DMS53 (cell line): ENCODE data around the gene DSP.

Source experiments
- DNase-seq: peaks from one replicate; lab custom pipeline; 2025; lab: John Stamatoyannopoulos, UW

The DSP gene, protein sequence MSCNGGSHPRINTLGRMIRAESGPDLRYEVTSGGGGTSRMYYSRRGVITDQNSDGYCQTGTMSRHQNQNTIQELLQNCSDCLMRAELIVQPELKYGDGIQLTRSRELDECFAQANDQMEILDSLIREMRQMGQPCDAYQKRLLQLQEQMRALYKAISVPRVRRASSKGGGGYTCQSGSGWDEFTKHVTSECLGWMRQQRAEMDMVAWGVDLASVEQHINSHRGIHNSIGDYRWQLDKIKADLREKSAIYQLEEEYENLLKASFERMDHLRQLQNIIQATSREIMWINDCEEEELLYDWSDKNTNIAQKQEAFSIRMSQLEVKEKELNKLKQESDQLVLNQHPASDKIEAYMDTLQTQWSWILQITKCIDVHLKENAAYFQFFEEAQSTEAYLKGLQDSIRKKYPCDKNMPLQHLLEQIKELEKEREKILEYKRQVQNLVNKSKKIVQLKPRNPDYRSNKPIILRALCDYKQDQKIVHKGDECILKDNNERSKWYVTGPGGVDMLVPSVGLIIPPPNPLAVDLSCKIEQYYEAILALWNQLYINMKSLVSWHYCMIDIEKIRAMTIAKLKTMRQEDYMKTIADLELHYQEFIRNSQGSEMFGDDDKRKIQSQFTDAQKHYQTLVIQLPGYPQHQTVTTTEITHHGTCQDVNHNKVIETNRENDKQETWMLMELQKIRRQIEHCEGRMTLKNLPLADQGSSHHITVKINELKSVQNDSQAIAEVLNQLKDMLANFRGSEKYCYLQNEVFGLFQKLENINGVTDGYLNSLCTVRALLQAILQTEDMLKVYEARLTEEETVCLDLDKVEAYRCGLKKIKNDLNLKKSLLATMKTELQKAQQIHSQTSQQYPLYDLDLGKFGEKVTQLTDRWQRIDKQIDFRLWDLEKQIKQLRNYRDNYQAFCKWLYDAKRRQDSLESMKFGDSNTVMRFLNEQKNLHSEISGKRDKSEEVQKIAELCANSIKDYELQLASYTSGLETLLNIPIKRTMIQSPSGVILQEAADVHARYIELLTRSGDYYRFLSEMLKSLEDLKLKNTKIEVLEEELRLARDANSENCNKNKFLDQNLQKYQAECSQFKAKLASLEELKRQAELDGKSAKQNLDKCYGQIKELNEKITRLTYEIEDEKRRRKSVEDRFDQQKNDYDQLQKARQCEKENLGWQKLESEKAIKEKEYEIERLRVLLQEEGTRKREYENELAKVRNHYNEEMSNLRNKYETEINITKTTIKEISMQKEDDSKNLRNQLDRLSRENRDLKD (N-terminal part only)

DNA sequence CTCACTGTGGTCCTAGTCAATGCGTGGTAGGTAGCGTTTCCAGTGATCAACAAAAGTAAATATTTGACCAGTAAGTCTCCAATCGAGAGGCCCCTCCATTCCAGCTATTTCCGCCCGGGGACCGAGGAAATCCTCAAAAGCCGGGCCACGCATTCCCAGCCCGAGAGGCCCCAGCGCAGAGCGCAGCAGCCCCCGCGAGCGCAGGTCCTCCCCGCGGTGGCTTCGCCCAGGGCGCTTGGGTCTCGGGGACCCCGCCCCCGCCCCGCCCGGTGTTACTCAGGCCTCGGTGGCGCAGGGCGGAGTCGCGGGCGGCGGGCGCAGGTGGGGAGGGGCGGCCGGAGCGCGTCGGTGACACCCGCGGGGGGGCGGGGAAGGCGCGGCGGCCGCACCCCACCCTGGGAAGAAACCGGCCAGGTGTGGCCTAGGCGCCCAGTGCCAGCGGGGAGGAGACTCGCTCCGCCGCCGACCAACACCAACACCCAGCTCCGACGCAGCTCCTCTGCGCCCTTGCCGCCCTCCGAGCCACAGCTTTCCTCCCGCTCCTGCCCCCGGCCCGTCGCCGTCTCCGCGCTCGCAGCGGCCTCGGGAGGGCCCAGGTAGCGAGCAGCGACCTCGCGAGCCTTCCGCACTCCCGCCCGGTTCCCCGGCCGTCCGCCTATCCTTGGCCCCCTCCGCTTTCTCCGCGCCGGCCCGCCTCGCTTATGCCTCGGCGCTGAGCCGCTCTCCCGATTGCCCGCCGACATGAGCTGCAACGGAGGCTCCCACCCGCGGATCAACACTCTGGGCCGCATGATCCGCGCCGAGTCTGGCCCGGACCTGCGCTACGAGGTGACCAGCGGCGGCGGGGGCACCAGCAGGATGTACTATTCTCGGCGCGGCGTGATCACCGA is at the start of gene DSP:
DSP (plus strand) TSS at position 497 of the 890 bp plus-strand sequence; CDS start at position 742, 245 bp downstream.
- DNase-seq, result peak; percentile 96

DNA sequence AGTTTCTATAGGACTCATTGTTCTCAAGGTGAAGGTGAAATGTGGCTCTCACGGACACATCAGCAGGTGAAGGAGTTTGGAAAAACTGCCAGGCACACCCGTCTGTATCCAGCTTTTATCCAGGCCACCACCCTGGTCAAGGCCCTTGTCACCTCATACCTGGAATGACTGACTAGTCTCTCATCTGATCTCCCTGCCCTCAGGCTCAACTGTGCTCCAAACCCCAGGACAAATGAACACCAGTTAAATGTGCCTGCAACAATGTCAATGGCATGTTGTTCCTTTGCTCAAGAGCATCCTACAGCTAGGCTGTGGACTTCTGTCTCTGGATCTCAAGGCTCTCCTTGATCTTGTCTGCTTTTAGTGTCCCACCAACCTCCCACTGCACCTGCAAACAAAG is 47.6 kb upstream of the DSP start:
- DNase-seq, result no peak

DNA sequence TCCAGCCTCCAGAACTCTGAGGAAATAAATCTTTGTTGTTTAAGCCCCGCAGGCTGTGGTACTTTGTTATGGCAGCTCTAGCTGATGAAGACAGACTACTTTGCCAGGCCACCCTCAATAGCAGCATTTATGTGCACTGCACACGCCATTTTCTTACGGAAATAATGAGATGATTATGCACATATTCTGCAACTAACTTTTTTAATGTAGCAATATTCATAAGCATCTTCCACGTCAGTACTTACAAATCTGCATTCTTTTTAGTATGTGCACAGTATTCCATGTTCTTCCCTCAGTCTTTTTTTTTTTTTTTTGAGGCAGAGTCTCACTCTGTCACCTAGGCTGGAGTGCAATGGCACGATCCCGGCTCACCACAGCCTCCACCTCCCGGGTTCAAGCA is 46.8 kb upstream of the DSP start:
- DNase-seq, result no peak

DNA sequence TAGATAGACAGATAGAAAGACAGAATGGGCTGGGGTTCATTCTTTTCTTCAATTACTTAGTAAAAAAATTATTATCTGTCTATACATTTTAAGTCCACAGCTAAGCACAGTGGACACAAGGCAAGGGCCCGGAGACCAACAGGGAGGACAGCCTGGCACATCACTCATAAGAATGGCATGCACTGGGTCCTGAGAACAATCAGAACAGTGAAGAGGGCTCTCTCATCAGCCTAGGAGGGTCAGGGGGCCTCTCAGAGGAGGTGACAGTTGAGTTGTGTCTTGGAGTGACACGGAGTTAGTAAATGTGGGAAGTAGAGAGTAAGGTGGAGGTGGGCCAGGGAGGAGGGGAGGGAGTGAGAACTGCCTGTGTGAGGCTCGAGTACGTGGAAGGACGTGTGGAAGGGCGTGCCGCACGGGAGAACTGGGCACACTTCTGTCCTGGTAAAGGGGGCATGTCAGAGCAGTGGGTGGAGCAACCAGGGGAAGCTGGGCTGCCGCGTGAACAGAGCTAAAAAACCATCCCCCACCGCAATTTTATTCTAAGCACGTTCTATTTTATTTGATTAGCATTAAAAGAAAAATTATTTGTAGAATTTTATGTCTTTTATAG is 45.1 kb upstream of the DSP start:
- DNase-seq, result no peak

DNA sequence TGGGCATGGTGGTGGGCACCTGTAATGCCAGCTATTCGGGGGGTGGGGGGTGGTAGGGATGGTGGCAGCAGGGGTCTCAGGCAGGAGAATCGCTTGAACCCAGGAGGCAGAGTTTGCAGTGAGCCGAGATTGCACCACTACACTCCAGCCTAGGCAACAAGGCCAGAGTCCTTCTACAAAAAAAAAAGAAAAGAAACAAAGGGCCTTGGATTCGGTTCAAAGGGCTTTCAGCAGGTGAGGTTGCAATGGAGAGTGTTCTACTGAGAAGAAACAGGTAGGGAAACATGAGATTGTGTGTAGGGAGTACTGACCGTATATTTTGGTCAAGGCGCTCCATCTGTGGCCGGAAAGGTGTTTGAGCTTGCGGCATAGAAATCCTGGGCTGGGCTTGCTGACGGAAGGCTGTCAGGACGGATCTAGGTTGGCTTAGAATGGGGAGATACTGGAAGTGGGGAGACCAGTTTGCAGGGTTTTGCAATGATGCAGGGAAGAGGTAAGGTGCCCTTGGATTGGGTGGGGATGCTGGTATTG is 40.7 kb upstream of the DSP start:
- DNase-seq, result no peak

DNA sequence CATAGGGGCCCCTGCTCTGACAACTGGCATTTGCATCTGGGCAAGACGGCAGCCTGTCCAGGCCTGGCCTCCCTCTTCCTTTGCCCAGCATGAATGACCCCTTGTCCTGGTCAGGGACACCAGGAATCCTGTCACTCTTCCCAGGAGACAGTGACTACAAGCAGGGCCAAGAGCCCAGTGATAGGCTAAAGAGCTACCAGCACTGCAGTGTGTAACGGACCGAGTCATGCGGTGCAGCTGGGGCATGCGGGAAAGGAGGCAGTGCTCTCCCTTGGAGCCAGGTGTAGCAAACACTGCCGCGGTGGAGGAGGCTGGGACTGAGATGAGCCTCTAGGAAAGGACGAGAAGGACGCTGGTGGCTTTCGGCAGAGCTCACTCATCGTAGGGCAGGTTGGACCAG is 38.7 kb upstream of the DSP start:
- peak; percentile 49 for DNase-seq

DNA sequence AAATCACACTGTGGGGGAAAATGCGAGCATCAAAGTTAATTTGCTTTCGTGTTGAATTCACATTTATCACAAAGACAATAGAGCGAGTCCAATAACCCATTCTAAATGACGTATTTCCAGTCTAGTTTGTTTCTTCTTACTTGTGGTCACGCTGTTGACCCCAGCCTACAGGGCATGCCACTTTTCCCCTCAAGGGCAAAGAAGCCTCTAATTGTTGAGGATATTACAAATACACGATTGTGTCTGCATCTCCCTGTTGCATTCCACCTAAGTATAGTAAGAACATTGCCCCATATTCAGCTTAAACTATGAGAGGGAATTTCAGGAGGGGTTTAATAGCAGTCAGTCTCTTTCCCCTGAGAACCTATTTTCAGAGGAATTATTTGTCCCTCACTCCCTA is 37.4 kb upstream of the DSP start:
- no peak for DNase-seq

DNA sequence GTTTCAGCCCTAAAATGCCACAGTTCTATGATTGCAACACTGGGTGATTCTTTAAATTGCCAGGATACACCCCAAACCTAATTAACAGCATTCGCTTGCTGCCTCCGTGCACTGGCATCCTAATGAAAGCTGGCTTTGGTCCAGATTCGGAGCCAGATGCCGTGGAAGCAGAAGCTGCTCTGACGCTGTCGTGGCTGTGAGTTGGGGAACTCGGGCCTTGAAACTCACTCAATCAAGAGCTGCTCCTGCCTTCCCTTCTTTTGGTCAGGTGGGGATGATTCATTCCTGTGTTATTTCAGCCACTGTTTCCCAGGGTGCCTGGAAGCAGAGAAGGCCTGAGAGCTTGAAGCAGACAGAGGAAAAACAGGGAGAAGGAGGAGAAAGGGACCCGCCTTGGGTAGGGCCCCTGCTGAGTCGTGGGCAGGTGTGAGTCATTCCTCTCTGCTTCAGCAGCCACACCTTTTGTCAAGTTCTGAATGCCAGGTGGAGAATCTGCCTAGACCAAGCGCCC is 36.2 kb upstream of the DSP start:
- peak; percentile 96 for DNase-seq

DNA sequence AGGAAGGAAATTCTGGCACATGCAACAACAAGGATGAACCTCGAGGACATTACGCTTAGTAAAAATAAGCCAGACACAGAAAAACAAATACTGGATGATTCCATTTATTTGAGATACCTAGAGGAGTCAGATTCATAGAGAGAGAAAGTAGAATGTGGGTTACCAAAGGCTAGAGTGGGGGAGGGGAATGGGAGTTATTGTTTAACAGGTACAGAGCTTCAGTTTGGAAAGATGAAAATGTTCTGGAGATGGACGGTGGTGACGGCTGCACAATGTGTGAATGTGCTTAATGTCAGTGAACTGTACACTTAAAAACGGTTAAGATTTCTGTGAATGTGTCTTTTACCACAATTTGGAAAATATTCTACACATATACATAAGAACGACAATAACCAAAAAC is 33.9 kb upstream of the DSP start:
- DNase-seq, result no peak

DNA sequence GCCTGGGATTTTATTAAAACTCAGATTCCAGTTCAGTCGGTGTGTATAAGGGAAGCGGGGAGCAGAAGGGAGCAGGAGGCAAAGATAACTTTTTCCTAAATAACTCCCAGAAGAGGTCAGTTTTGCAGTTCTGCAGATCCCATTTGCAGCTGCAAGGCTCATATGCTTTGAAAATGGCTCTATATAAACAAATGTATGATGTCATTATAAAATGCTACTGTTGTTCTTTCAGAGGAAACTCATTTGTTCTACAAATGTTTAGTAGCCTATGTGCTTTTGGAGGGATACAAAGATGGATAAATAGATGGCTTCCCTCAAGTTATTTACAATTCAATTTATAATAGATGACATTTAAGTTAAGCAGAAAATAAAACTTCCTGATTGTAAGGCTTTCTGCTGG is 29.2 kb upstream of the DSP start:
- peak; percentile 34 for DNase-seq

DNA sequence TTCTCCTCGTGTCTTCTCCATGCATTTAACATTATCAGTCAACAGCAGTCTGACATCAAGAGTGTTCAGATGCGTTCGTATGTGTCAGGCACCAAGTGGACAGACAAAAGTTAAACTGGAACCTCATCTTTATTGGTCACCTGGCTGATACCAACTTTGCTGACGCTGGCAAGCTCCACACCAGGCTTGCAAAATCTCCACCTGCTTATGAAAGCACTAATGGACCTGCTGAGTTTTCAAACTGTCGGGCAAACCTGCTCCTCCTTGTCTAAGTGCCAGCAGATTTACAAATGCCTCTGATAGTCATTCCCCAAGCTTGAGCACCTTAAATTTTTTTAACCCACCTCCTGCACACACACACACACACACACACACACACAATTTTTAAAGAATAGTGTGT is 27.9 kb upstream of the DSP start:
- DNase-seq, result no peak

DNA sequence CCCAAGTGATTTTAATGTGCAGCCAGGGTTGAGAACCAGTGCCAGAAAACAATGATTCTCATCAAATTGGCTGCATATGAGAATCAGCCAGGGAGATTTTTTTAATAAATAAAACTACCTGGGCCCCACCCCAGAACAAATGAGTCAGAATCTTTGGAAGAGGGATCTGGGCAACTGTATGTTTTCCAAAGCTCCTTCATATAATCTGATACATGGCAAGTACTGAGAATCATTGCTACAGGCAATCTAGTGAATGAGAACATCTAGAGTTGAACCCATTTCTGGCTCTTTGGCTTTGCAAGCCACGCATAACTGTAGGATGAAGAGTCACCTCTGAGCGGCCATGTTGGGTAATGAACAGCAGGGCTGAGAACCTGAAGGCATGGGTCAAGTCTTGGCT is 26.1 kb upstream of the DSP start:
- DNase-seq, result no peak

DNA sequence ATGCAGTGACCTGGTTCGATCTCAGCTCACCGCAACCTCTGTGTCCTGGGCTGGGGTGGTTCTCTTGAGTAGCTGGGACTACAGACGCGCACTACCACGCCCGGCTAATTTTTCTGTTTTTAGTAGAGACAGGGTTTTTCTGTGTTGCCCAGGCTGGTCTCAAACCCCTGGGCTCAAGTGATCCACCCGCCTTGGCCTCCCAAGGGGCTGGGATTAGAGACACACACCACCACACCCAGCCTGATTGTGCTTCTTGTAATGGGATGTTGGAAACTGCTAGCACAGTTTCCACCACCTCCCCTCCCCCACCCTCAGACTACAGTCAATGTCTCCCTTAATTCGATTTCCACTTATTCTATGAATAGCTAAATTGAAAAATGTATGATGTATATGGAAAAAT is 22.6 kb upstream of the DSP start:
- no peak for DNase-seq

DNA sequence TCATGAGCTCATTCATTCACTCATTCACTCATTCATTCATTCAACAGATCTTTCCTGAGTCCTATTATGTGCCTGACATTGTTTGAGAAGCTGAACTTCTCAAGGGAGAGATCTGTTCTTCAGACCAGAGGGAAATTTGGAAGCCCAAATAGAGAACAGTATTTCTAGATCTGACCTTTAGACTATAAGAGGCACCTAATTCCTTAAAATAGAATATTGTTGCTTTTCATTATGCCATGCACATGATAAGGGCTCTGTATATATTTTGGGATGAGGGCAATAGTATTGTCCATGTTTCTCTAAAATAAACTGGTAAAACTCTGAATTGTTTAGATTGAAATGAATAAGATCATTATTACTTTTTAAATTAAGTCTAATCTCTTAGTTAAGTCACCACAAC is 18.6 kb upstream of the DSP start:
- no peak for DNase-seq

DNA sequence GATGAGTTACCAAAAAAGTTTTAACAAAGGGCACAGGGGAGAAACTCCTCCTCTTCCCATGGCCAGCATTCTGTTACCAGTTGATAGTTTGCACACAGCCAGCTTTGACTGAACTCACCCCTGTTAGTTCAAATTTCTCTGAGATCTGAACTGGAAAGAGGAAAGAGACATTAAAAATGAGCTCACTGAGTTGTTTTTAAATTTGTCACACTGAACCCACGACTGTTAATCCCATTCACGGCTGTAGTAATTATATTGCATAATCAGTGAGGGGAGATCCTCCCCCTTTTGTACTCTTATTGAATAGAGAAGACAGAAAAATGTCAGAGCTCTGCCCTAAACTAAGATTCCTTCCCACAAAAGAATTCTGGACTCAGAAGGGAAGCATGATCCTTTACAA is 17.5 kb upstream of the DSP start:
- DNase-seq, result no peak

DNA sequence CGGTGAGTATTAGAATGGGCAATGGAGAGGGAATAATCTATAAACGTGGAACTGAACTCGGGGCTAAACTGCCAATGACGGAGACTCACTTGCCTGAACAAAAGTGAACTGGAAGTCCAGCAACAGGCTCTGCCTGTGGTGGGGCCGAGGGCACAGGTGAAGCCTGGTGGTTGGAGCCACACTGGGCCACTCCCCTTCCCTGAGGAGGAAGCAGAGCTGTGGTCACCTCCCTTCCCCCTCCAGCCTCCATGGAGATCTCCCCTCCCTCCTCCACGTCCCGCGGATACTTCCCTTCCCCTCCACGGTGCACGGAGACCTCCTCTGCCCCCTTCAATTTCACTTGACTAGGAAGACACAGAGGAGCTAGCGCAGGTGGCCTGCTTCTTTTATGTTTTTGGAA is 14.7 kb upstream of the DSP start:
- DNase-seq, result no peak

DNA sequence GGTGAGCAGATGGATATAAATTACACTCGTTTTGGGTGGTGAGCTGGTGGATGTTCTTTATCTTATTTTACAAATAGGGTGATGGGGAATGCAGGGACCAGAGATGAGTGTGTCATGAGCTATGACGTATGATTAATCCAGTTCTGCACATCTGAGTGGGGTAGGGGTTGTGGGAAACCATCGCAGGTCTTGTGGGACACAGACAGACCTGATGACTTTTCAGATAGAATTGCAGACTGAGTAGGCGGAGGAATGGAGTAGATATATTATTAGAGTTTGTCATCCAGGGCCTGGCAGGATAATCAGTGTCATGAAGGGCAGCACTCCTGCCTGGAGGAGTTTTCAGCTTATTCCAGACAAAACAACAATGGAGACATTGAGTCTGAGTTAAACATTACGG is 12.9 kb upstream of the DSP start:
- DNase-seq, result no peak

DNA sequence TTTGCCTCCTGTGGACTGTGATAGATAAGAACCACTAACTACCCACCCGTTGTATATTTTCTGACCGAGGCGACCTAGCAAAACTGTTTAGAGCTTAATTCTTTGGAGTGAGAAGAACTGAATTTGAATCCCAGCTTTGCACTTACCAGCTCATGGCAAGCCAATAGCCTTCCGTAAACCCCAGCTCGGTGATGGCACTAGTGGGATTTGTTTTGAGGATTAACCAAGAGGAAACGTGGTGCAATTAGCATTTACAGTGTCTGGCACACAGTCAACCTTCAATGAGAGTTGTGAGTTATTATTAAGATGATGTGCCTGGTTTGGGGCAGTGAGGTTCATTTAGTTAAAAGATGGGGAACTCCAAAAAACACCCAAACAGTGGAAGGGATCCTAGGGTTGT is 12.3 kb upstream of the DSP start:
- no peak for DNase-seq

DNA sequence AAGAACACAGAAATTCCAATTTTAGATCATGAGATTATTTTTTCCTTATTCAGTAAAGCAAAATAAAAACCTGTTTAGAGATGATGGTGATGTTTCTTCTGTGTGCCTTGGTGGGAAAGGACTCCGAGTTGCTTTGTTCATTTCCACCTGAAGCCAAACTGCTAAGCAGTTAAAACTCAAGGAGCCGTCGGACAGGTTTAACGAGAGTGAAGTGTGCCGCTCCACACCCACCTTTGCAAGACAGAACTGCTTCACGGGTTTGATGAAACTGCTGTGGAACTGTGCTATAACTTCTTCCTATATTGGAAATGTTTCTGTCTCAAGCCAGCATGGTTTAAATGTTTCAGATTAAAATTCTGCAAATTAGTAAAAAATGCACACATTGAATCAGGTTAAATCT is 9.2 kb upstream of the DSP start:
- DNase-seq, result peak; percentile 90

DNA sequence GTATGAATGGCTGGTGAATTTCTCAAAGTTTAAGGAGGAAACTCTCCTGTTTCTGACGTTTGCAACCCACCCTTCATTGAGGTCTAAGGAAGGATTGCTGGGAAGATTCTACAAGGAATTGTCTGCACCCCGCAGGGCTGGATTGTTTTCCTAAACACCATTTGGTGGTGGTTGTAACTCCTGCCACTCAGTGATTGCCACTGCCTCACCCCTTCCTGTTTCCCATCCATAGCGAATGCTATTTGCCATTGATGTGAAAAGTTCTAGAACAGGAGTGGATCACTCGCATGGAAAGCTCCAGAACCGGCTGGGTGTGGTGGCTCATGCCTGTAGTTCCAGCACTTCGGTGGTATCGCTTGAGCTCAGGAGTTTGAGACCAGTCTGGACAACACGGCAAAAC is 8.7 kb upstream of the DSP start:
- no peak for DNase-seq

DNA sequence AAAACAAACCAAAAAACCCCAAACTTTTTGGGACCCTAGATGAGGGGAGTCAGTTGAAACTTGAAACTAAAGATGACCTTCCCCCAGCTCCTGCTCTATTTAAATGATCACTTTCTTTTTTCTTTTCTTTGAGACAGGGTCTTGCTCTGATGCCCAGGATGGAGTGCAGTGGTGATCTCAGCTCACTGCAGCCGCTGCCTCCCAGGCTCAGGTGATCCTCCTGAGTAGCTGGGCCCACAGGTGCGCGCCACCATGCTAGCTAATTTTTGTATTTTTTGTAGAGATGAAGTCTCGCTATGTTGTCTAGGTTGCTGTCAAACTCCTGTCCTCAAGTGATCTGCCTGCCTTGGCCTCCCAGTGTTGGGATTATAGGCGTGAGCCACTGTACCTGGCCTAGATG is 7.3 kb upstream of the DSP start:
- no peak for DNase-seq
